ENCODE measurements around the gene DENND11.

The DENND11 gene

GRCh38 chr7:141702047-141702567 lies at the start of gene DENND11:
DENND11 (minus strand) TSS chr7:141702166; CDS start chr7:141702153, 13 bp downstream.
- in situ Hi-C loops (cut with HindIII; ENCODE audit: low sequenced_read_pairs): no loop called here
- TF ChIP-seq, protein P1, sequence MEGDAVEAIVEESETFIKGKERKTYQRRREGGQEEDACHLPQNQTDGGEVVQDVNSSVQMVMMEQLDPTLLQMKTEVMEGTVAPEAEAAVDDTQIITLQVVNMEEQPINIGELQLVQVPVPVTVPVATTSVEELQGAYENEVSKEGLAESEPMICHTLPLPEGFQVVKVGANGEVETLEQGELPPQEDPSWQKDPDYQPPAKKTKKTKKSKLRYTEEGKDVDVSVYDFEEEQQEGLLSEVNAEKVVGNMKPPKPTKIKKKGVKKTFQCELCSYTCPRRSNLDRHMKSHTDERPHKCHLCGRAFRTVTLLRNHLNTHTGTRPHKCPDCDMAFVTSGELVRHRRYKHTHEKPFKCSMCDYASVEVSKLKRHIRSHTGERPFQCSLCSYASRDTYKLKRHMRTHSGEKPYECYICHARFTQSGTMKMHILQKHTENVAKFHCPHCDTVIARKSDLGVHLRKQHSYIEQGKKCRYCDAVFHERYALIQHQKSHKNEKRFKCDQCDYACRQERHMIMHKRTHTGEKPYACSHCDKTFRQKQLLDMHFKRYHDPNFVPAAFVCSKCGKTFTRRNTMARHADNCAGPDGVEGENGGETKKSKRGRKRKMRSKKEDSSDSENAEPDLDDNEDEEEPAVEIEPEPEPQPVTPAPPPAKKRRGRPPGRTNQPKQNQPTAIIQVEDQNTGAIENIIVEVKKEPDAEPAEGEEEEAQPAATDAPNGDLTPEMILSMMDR (IDR thresholded peaks at IDR 0.05; ENCODE audit: low read depth, low read length, missing control alignments): no peak
- DNase-seq (ENCODE audit: low read depth): no peak
- H3K4me3 ChIP-seq (ENCODE audit: low read depth, low read length): peak within 1 kb of the TSS; percentile 59

DNA sequence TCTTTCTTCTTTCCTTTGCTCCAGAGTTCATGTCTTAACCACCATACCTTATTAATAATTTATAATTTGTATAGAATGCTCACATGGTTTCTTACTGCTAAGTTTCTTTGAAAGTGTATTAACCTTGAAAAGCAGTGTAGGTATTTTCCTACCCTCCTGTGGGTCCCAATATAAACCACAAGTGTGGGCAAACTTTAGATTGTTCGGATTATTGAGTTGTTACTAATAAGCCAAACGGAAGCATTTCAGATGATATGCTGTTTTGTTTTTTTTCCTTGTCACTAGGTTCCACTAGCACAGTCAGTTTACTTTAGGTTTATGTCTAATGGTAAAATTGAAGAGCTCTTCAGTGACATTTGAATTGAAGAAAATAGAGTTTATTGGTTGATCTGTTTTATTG lies 46.4 kb upstream of the DENND11 start:
- TF ChIP-seq, protein P1 (IDR thresholded peaks at IDR 0.05; ENCODE audit: low read depth, low read length, missing control alignments): no peak
- no peak overlapping the region for H3K4me3 ChIP-seq (ENCODE audit: low read depth, low read length)
- DNase-seq (ENCODE audit: low read depth): no peak
- in situ Hi-C loops (cut with HindIII; ENCODE audit: low sequenced_read_pairs): no loop called here

DNA sequence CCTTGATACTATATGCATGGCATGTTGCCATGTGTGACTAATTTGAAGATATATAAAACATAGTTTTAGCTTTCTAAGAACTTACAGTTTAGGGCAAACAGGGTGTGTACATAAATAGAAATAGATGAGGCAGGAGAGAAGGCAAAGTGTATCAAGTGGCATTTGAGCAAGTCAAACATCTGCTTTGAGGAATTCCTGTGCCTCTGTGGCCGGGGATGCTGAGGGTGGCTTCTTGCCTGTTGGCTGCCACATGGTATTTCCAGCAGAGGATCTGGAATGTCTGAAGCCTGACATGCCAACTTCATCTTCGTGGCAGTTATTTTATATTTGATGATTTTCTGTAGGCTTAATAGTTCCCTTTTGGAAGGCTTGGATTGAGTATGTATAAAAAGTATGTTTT lies 42.2 kb upstream of the DENND11 start:
- TF ChIP-seq, protein P1 (IDR thresholded peaks at IDR 0.05; ENCODE audit: low read depth, low read length, missing control alignments): no peak
- in situ Hi-C loops (cut with HindIII; ENCODE audit: low sequenced_read_pairs): no loop called here
- H3K4me3 ChIP-seq (ENCODE audit: low read depth, low read length): no peak overlapping the region
- DNase-seq (ENCODE audit: low read depth): no peak

GRCh38 chr7:141742229-141742628 lies 40.3 kb upstream of the DENND11 start:
- TF ChIP-seq, protein P1 (IDR thresholded peaks at IDR 0.05; ENCODE audit: low read depth, low read length, missing control alignments): no peak
- in situ Hi-C loops (cut with HindIII; ENCODE audit: low sequenced_read_pairs): no loop called here
- no peak for DNase-seq (ENCODE audit: low read depth)
- no peak overlapping the region for H3K4me3 ChIP-seq (ENCODE audit: low read depth, low read length)

- TF ChIP-seq, protein P1 (IDR thresholded peaks at IDR 0.05; ENCODE audit: low read depth, low read length, missing control alignments): no peak
- in situ Hi-C loops (cut with HindIII; ENCODE audit: low sequenced_read_pairs): no loop called here
- DNase-seq (ENCODE audit: low read depth): no peak
- H3K4me3 ChIP-seq (ENCODE audit: low read depth, low read length): peak overlapping the region; percentile 93
Measured at GRCh38 chr7:141739250-141739649, 37.3 kb upstream of the DENND11 start.

- DNase-seq (ENCODE audit: low read depth): no peak
- in situ Hi-C loops (cut with HindIII; ENCODE audit: low sequenced_read_pairs): no loop called here
- H3K4me3 ChIP-seq (ENCODE audit: low read depth, low read length): peak overlapping the region; percentile 93
- TF ChIP-seq, protein P1 (IDR thresholded peaks at IDR 0.05; ENCODE audit: low read depth, low read length, missing control alignments): no peak
Measured at GRCh38 chr7:141738592-141739013, 36.6 kb upstream of the DENND11 start.

Measured in astrocyte of the cerebellum (primary cell).